ENCODE data around the gene HMCN2.

GRCh38 chr9:130414910-130415746, 149.6 kb downstream of the HMCN2 start:
- TF ChIP-seq SMAD3 (CRISPR knock-in tag; IDR thresholded peaks at IDR 0.05; ENCODE audit: borderline replicate concordance), result no peak
- no peak for TF ChIP-seq CTCF (IDR thresholded peaks at IDR 0.05)
- no peak for TF ChIP-seq NFYB (CRISPR knock-in tag; conservative IDR thresholded peaks at IDR 0.05; ENCODE audit: low read depth)
- no peak for TF ChIP-seq ZNF219 (CRISPR knock-in tag; IDR thresholded peaks at IDR 0.05; ENCODE audit: borderline replicate concordance)

Measured in WTC11 (cell line).